ENCODE measurements around the gene FBXO3.

The FBXO3 gene

GRCh38 chr11:33706546-33706945, 67.8 kb downstream of the FBXO3 start:
- Histone ChIP-seq H3K79me2 (peaks cover 5% of the 10 kb centered on the region), H3K27ac (peak overlapping the region; percentile 76), H3K9ac (no peak overlapping the region), H3K4me1 (peaks cover 13% of the 10 kb centered on the region), H3K36me3 (ENCODE audit: control insufficient read depth, insufficient read depth, low read length) (no peaks in the 10 kb centered on the region), H3K9me3 (ENCODE audit: control insufficient read depth, low read length) (no peaks in the 10 kb centered on the region), H2AFZ (no peak overlapping the region), H3K4me2 (ENCODE audit: low read length) (no peak overlapping the region), H3K4me3 (ENCODE audit: low read depth, low read length) (no peak overlapping the region), H3K27me3 (ENCODE audit: control insufficient read depth, insufficient read depth, low read length) (no peaks in the 10 kb centered on the region)
- no peak for TF ChIP-seq CTCF (IDR thresholded peaks at IDR 0.05)

DNA sequence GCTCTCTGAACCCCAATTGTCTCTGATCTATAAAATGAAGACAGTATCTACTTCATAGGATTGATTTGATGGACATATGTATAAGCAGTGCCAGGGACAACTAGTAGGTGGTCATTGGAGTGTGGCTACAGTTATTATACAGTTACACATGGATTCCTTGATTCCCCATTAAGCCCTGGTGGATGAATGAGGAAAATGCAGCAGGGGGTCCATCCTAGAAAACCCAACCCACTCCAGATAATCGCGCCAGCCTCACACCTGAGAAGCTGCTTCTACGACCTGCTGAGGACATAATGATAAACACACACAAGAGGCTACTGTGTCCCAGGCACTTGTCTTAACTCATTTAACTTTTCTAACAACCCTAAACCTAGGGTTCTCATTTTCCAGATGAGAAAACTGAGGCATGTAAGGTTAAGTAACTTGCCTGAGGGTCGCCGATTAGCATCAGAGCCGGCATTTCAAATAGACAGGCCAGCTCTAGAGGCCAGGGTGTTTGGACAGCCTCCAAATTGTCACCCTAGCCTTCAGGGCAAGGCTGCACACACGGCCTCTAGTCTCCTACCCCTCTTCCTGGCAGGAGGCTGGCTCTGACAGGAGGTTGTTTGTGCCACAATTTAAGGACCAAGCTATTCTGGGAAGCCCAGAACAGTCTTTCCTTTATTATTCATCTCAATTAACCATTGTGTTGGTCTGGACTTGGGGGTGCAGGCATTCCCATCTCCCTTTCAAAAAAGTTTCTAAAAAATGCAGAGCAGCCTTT, 69.9 kb downstream of the FBXO3 start:
- peak overlapping the region; percentile 54 for H3K27ac ChIP-seq
- no peak overlapping the region for H2AFZ ChIP-seq
- H3K9ac ChIP-seq: no peak overlapping the region
- TF ChIP-seq CTCF (IDR thresholded peaks at IDR 0.05): no peak
- peaks cover under 1% of the 10 kb centered on the region for H3K79me2 ChIP-seq
- H3K4me3 ChIP-seq (ENCODE audit: low read depth, low read length): no peak overlapping the region
- no peaks in the 10 kb centered on the region for H3K9me3 ChIP-seq (ENCODE audit: control insufficient read depth, low read length)
- H3K4me2 ChIP-seq (ENCODE audit: low read length): no peak overlapping the region
- no peaks in the 10 kb centered on the region for H3K27me3 ChIP-seq (ENCODE audit: control insufficient read depth, insufficient read depth, low read length)
- no peaks in the 10 kb centered on the region for H3K36me3 ChIP-seq (ENCODE audit: control insufficient read depth, insufficient read depth, low read length)
- peaks cover 14% of the 10 kb centered on the region for H3K4me1 ChIP-seq

GRCh38 chr11:33703788-33704187, 70.5 kb downstream of the FBXO3 start:
- Histone ChIP-seq H3K27me3 (ENCODE audit: control insufficient read depth, insufficient read depth, low read length) (no peaks in the 10 kb centered on the region), H2AFZ (no peak overlapping the region), H3K9me3 (ENCODE audit: control insufficient read depth, low read length) (no peaks in the 10 kb centered on the region), H3K4me3 (ENCODE audit: low read depth, low read length) (no peak overlapping the region), H3K9ac (no peak overlapping the region), H3K4me1 (peaks cover 12% of the 10 kb centered on the region), H3K27ac (peak overlapping the region; percentile 54), H3K4me2 (ENCODE audit: low read length) (no peak overlapping the region), H3K36me3 (ENCODE audit: control insufficient read depth, insufficient read depth, low read length) (no peaks in the 10 kb centered on the region), H3K79me2 (no peaks in the 10 kb centered on the region)
- TF ChIP-seq CTCF (IDR thresholded peaks at IDR 0.05): no peak

GRCh38 chr11:33703234-33703633, 71.1 kb downstream of the FBXO3 start:
- H3K9me3 ChIP-seq (ENCODE audit: control insufficient read depth, low read length): no peaks in the 10 kb centered on the region
- H3K9ac ChIP-seq: no peak overlapping the region
- peak overlapping the region; percentile 85 for H3K27ac ChIP-seq
- H3K4me3 ChIP-seq (ENCODE audit: low read depth, low read length): no peak overlapping the region
- no peaks in the 10 kb centered on the region for H3K27me3 ChIP-seq (ENCODE audit: control insufficient read depth, insufficient read depth, low read length)
- no peak overlapping the region for H2AFZ ChIP-seq
- no peaks in the 10 kb centered on the region for H3K79me2 ChIP-seq
- TF ChIP-seq CTCF (IDR thresholded peaks at IDR 0.05): no peak
- H3K36me3 ChIP-seq (ENCODE audit: control insufficient read depth, insufficient read depth, low read length): no peaks in the 10 kb centered on the region
- peaks cover 11% of the 10 kb centered on the region for H3K4me1 ChIP-seq
- no peak overlapping the region for H3K4me2 ChIP-seq (ENCODE audit: low read length)
